GM23338 (cell line): ENCODE results near the gene DHRS3. TPM values are rescaled to one million over a fixed set of nuclear protein-coding genes. Genes with fewer than 3 reads are reported as not detected.

Experiments
- ATAC-seq: fragments of 200-7000 bp; cut with Tn5 transposase; 3 replicates; pipeline ENCODE4 v1.9.1; 2020
- DNase-seq: peaks from one replicate; pipeline ENCODE4 v3.0.0-alpha.2; 2015; ENCODE audit warnings: low spot score
- H2AFZ ChIP-seq: fragments of 200-600 bp; sonication (generic); 2 replicates; pipeline ENCODE4 v1.8.0; 2016; ENCODE audit warnings: antibody characterized with exemption, mild to moderate bottlenecking, moderate library complexity
- H3F3A ChIP-seq: fragments of 200-600 bp; sonication (generic); replicated peaks from 2 replicates; pipeline ENCODE4 v1.8.0; 2017; ENCODE audit warnings: antibody characterized with exemption, mixed run types, low read depth
- H3K27ac ChIP-seq: fragments of 200-600 bp; sonication (generic); 2 replicates; pipeline ENCODE4 v1.6.1; 2016; ENCODE audit warnings: low read depth
- H3K27me3 ChIP-seq: fragments of 200-600 bp; sonication (generic); 2 replicates; pipeline ENCODE4 v1.8.0; 2016; ENCODE audit warnings: mild to moderate bottlenecking, mixed run types, moderate library complexity; ENCODE audit not compliant: insufficient read depth
- H3K36me3 ChIP-seq: fragments of 200-600 bp; sonication (generic); 2 replicates; pipeline ENCODE4 v1.8.0; 2016; ENCODE audit warnings: mild to moderate bottlenecking; ENCODE audit not compliant: insufficient read depth
- H3K4me1 ChIP-seq: fragments of 200-600 bp; sonication (generic); 2 replicates; pipeline ENCODE4 v1.8.0; 2016; ENCODE audit warnings: mild to moderate bottlenecking, moderate library complexity; ENCODE audit not compliant: insufficient read depth
- H3K4me2 ChIP-seq: fragments of 200-600 bp; sonication (generic); 2 replicates; pipeline ENCODE4 v1.7.1; 2017; ENCODE audit warnings: mixed run types
- H3K4me3 ChIP-seq: fragments of 200-600 bp; sonication (generic); 2 replicates; pipeline ENCODE4 v1.6.1; 2016; ENCODE audit warnings: mixed run types
- H3K79me2 ChIP-seq: fragments of 200-600 bp; sonication (generic); replicated peaks from 2 replicates; pipeline ENCODE4 v1.8.0; 2017; ENCODE audit warnings: mild to moderate bottlenecking; ENCODE audit not compliant: insufficient read depth
- H3K9me2 ChIP-seq: fragments of 200-600 bp; sonication (generic); 2 replicates; pipeline ENCODE4 v1.8.0; 2017; ENCODE audit not compliant: insufficient read depth
- H4K20me1 ChIP-seq: fragments of 200-600 bp; sonication (generic); replicated peaks from 2 replicates; pipeline ENCODE4 v1.8.0; 2017; ENCODE audit warnings: mild to moderate bottlenecking; ENCODE audit not compliant: insufficient read depth
- H3K27ac Mint-ChIP-seq: 2 replicates; pipeline ENCODE4 v1.8.0; 2020; ENCODE audit warnings: inconsistent platforms, mild to moderate bottlenecking, moderate library complexity, mixed read lengths
- H3K27me3 Mint-ChIP-seq: 3 replicates; pipeline ENCODE4 v1.8.0; 2022; ENCODE audit warnings: low read depth, mild to moderate bottlenecking, moderate library complexity, mixed read lengths, inconsistent platforms; ENCODE audit not compliant: insufficient read depth, poor library complexity
- H3K36me3 Mint-ChIP-seq: 3 replicates; pipeline ENCODE4 v1.8.0; 2021; ENCODE audit warnings: low read depth, mild to moderate bottlenecking, inconsistent platforms, moderate library complexity, mixed read lengths
- H3K4me1 Mint-ChIP-seq: 3 replicates; pipeline ENCODE4 v1.8.0; 2020; ENCODE audit warnings: mild to moderate bottlenecking, inconsistent platforms, mixed read lengths
- H3K4me3 Mint-ChIP-seq: 3 replicates; pipeline ENCODE4 v1.8.0; 2021; ENCODE audit warnings: moderate library complexity, mild to moderate bottlenecking, inconsistent platforms, mixed read lengths
- H3K9me3 Mint-ChIP-seq: 3 replicates; pipeline ENCODE4 v1.8.0; 2020; ENCODE audit warnings: moderate library complexity, mild to moderate bottlenecking, inconsistent platforms, mixed read lengths
- CREB1 ChIP-seq: fragments of 250-450 bp; sonication (Bioruptor Pico); IDR thresholded peaks from 2 replicates; pipeline ENCODE4 v1.5.0; 2020; ENCODE audit warnings: low read depth, mild to moderate bottlenecking, moderate library complexity
- CTCF ChIP-seq, 2 experiments: fragments of 200-600 bp in 1 of 2; sonication (generic) in 1 of 2; conservative IDR thresholded peaks; 2 replicates each; pipeline versions ENCODE4 v1.5.1 to v1.6.1; 2016 to 2017; ENCODE audit warnings: antibody characterized with exemption in 2 of 2, low read depth in 2 of 2, mild to moderate bottlenecking in 2 of 2, moderate library complexity in 1 of 2
- EZH2 ChIP-seq: fragments of 200-600 bp; sonication (generic); IDR thresholded peaks from one replicate; pipeline ENCODE4 v1.8.0; 2017; ENCODE audit warnings: antibody characterized with exemption, mild to moderate bottlenecking, low read depth; ENCODE audit not compliant: unreplicated experiment
- EZH2phosphoT487 ChIP-seq: fragments of 200-600 bp; sonication (generic); IDR thresholded peaks from one replicate; pipeline ENCODE4 v1.8.1; 2018; ENCODE audit warnings: antibody characterized with exemption; ENCODE audit not compliant: unreplicated experiment
- NANOG ChIP-seq: IDR thresholded peaks from 2 replicates; pipeline ENCODE4 v1.6.1; 2016; ENCODE audit warnings: antibody characterized with exemption, borderline replicate concordance
- POLR2AphosphoS5 ChIP-seq: IDR thresholded peaks from 2 replicates; pipeline ENCODE4 v1.6.1; 2016; ENCODE audit warnings: antibody characterized with exemption, low read depth
- REST ChIP-seq: IDR thresholded peaks from one replicate; pipeline ENCODE4 v1.6.1; 2018; ENCODE audit warnings: antibody characterized with exemption; ENCODE audit not compliant: unreplicated experiment
- STAT1 ChIP-seq: IDR thresholded peaks from one replicate; pipeline ENCODE4 v1.6.1; 2016; ENCODE audit warnings: antibody characterized with exemption; ENCODE audit not compliant: unreplicated experiment
- ZNF114 ChIP-seq: fragments of 250-450 bp; sonication (Bioruptor Pico); IDR thresholded peaks from 2 replicates; pipeline ENCODE4 v1.5.0; 2020; ENCODE audit warnings: mild to moderate bottlenecking, moderate library complexity
- polyA plus RNA-seq: library from polyadenylated mRNA; unstranded; fragments of >200 nt; fragmentation: Nextera tagmentation; extraction: Ambion mirVana; gene quantifications from 2 replicates; pipeline ENCODE4 v1.2.1, GENCODE V29; 2016
- total RNA-seq: library from RNA; depleted of rRNA; stranded (reverse); fragments of >200 nt; shearing (Covaris generic); gene quantifications from 2 replicates; pipeline ENCODE4 v1.2.3, GENCODE V29; 2014

DHRS3 gene
- total and polyA plus RNA-seq, 2 experiments from 2014 or later, result 21.0 to 26.0 TPM

DNA sequence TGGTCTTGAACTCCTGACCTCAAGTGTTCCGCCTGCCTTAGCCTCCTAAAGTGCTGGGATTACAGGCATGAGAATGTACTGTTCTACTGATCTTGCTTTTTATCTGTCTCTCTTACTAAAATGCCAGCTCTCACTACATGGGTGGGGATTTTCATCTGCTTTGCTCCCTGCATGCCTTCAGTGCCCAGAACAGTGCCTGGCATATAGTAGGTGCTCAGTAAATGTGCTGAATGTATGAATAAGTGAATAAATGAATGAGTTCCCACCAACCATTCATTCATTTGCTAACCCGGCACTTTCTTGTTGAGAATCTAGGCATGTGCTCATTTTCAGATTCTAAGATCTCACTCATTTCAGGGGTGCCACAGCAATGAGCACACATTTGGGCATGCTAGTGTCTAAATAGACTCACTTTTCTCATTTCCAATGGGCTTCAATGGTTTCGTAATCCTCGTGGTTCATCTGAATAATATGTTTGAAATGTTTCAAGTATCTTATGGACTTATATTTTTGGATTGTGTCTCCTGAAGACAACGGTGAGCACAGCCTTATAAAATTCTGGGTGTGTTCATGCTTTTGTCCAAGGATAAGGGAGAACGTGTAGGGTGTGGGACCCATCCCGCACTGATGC lies 7.6 kb downstream of the DHRS3 start:
- TF ChIP-seq EZH2, result no peak
- TF ChIP-seq CTCF (conservative IDR thresholded peaks at IDR 0.05; ENCODE audit: low read depth in 2 of 2), result no peak
- DNase-seq (no peak), ATAC-seq (no peak)
- H2AFZ ChIP-seq, result no peak overlapping the region
- H3K27ac ChIP-seq, result no peak overlapping the region
- no peak overlapping the region for H3K4me3 ChIP-seq
- Mint-ChIP-seq H3K9me3 (no peaks in the 10 kb centered on the region), H3K27ac (no peak overlapping the region), H3K36me3 (peaks cover 52% of the 10 kb centered on the region), H3K4me3 (no peak overlapping the region), H3K4me1 (peaks cover 37% of the 10 kb centered on the region), H3K27me3 (peaks cover 9% of the 10 kb centered on the region)
- H3K4me1 ChIP-seq, result peaks cover 18% of the 10 kb centered on the region
- no peaks in the 10 kb centered on the region for H3K9me2 ChIP-seq
- no peaks in the 10 kb centered on the region for H3K27me3 ChIP-seq
- H3K79me2 ChIP-seq, result peaks cover 79% of the 10 kb centered on the region
- H3F3A ChIP-seq, result 0 out of 2 replicates have a peak, but pooled peaks cover 4% of the 10 kb centered on the region
- H3K4me2 ChIP-seq, result no peak overlapping the region
- no peaks in the 10 kb centered on the region; the same call in 1 of the 2 replicates for H4K20me1 ChIP-seq
- H3K36me3 ChIP-seq, result 0 out of 2 replicates have a peak, but pooled peaks cover 3% of the 10 kb centered on the region

DNA sequence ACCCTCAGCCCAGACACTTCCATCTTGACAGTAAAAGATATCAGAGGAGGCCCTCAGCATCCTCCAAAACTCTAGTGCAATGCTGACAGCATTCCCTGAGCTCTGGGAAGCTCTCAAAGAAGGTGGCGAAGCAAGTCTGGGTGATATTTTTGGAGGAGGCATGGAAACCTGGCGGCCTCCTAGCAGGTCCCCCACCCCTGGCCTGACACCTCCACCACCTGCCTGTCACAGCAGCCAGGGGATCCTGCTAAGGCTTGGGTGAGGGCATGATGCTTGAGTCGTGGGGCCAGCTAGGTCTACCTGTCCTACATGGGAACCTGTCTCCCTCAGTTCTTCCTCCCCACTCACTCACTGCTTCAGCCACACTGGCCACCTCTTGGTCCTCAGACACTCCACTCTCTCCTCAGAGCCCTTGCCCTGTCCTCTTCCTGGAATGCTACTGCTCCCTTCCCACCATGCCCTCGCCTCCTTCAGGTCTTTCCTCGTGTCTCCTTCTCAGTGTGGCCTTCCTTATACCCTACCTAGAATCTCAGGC lies 8.5 kb downstream of the DHRS3 start:
- no peak overlapping the region; the same call in 2 of the 3 replicates for H3K4me3 Mint-ChIP-seq
- Histone ChIP-seq H3K27me3 (no peaks in the 10 kb centered on the region), H3K36me3 (0 out of 2 replicates have a peak, but pooled peaks cover 3% of the 10 kb centered on the region), H3K79me2 (peaks cover 79% of the 10 kb centered on the region), H2AFZ (no peak overlapping the region), H4K20me1 (no peaks in the 10 kb centered on the region; the same call in 1 of the 2 replicates), H3K4me2 (no peak overlapping the region), H3K9me2 (no peaks in the 10 kb centered on the region), H3K27ac (no peak overlapping the region), H3K4me3 (no peak overlapping the region), H3K4me1 (peaks cover 9% of the 10 kb centered on the region; the same call in 1 of the 2 replicates), H3F3A (0 out of 2 replicates have a peak, but pooled peaks cover 4% of the 10 kb centered on the region)
- peaks cover 53% of the 10 kb centered on the region for H3K36me3 Mint-ChIP-seq
- ATAC-seq (no peak), DNase-seq (no peak)
- peaks cover 30% of the 10 kb centered on the region for H3K4me1 Mint-ChIP-seq
- no peaks in the 10 kb centered on the region for H3K9me3 Mint-ChIP-seq
- TF ChIP-seq STAT1, result no peak
- H3K27me3 Mint-ChIP-seq, result peaks cover 6% of the 10 kb centered on the region
- no peak overlapping the region for H3K27ac Mint-ChIP-seq

- H3K4me2 ChIP-seq, result no peak overlapping the region
- H3K27me3 ChIP-seq, result no peaks in the 10 kb centered on the region
- no peak for DNase-seq
- Mint-ChIP-seq H3K27me3 (peaks cover 6% of the 10 kb centered on the region), H3K9me3 (no peaks in the 10 kb centered on the region), H3K36me3 (peaks cover 50% of the 10 kb centered on the region), H3K4me1 (peaks cover 32% of the 10 kb centered on the region), H3K27ac (no peak overlapping the region), H3K4me3 (no peak overlapping the region)
- H2AFZ ChIP-seq, result no peak overlapping the region
- H3K36me3 ChIP-seq, result 0 out of 2 replicates have a peak, but pooled peaks cover 3% of the 10 kb centered on the region
- 0 out of 2 replicates have a peak, but pooled peaks cover 4% of the 10 kb centered on the region for H3F3A ChIP-seq
- H3K4me1 ChIP-seq, result peaks cover 10% of the 10 kb centered on the region; the same call in 1 of the 2 replicates
- no peaks in the 10 kb centered on the region; the same call in 1 of the 2 replicates for H4K20me1 ChIP-seq
- H3K9me2 ChIP-seq, result no peaks in the 10 kb centered on the region
- no peak for ATAC-seq
- TF ChIP-seq NANOG (no peak), EZH2phosphoT487 (no peak), REST (no peak), STAT1 (no peak), CTCF (conservative IDR thresholded peaks at IDR 0.05; ENCODE audit: low read depth in 2 of 2) (no peak), CREB1 (CRISPR knock-in tag) (no peak), POLR2AphosphoS5 (no peak), ZNF114 (CRISPR knock-in tag) (no peak)
- H3K4me3 ChIP-seq, result no peak overlapping the region
- H3K79me2 ChIP-seq, result peaks cover 77% of the 10 kb centered on the region
- no peak overlapping the region for H3K27ac ChIP-seq
These were observed 9.6 kb downstream of the DHRS3 start for GRCh38 chr1:12608311-12608957.
